ENCODE results near the gene A2ML1.
"Not testable (repeated sequence)": the region's sequence is repeated elsewhere in the genome, so short reads cannot be mapped to it uniquely, and the experiment has no call there.

- not testable (repeated sequence) for TF ChIP-seq CTCF (conservative IDR thresholded peaks at IDR 0.05; ENCODE audit: low read length); EZH2phosphoT487 (IDR thresholded peaks at IDR 0.05; ENCODE audit: borderline replicate concordance)
These were observed 1.6 kb upstream of the A2ML1 start for GRCh38 chr12:8820676-8821407.

Data from Loucy (cell line).